Measurements from ENCODE around the gene FRS3. TPM values are rescaled to one million over a fixed set of nuclear protein-coding genes. Genes with fewer than 3 reads are reported as not detected.

Gene FRS3
- total and polyA plus RNA-seq, 4 donors, result 7.8 to 40.8 (median 22.9) TPM

DNA sequence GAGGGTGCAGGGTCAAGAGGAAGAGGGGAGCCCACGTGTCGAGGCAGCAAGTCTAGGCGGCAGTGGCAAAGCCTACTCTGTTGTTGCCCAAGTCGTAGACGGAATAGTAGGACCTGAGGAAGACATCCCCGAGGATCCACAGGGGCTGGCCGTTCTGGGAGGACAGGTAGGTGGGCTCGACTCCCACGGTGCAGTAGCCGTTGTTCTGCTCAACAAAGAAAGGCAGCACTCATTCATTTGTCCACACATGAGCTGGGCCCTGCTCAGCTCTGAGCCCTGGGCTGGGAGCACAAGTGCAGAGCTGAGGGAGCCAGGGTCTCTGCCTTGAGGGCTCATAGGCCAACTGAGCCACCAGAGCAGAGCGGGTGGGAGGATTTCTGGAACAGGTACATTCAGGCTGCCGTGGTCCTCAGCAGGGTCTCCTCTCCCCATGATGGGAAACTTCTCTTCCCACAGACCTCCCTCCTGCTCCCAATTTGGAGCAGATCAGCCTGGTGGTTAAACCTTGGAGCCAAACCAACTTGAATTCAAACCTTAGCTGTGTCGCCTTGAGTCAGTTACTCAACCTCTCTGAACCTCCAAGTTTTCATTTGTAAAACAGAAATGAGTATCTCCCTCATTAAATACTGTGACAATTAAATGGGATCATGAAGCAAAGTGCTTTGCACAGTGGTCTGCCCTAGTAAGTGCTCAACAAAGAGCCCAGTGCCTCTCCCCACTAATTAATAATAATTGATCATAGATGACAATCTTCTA, 42.7 kb downstream of the FRS3 start:
- Histone ChIP-seq H3K4me3 (ENCODE audit: low read depth, low read length) (no peak overlapping the region), H3K36me3 (ENCODE audit: control insufficient read depth, insufficient read depth, low read length) (no peaks in the 10 kb centered on the region), H3K4me1 (ENCODE audit: control insufficient read depth, insufficient read depth, low read length) (peaks cover 30% of the 10 kb centered on the region), H3K27me3 (ENCODE audit: control insufficient read depth, insufficient read depth, low read length) (peaks cover 3% of the 10 kb centered on the region), H3K9me3 (ENCODE audit: control insufficient read depth, insufficient read depth, low read length) (no peaks in the 10 kb centered on the region), H3K27ac (ENCODE audit: low read depth, low read length) (no peak overlapping the region)
- WGBS (ENCODE audit: insufficient coverage), result 84% methylated on average over 12 of the region's 13 CpGs
- no peak for DNase-seq (ENCODE audit: low read depth in 4 of 6, low spot score in 6 of 6)

DNA sequence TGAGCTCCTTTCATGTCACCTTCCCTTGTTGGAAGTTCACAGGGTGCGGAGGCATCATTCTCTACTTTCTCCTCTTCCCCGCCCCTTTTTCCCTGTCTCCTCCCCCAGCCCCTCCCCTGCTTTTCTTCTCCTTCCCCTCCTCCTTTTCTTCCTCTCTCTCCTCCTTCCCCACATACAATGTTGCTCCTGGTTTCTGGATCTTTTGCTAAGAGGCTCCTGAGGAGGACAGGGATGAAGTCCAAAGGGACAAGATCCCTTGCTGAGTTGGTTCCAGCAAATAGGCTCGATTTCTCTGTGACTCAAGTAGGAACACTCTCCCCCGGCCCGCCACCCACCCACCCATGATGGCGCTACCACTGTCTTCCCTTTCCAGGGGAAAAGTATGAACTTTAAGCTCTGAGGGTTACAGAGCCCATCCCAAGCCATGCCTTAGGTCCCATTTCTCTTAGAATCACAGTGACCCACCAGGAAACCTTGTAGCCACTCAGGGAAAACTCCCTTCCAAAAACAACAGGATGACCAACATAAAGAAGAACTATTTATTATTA, 43.4 kb downstream of the FRS3 start:
- H3K4me3 ChIP-seq (ENCODE audit: low read depth, low read length), result no peak overlapping the region
- H3K4me1 ChIP-seq (ENCODE audit: control insufficient read depth, insufficient read depth, low read length), result peaks cover 35% of the 10 kb centered on the region
- 67% methylated on average over 3 of the region's 6 CpGs for WGBS (ENCODE audit: insufficient coverage)
- DNase-seq (ENCODE audit: low read depth in 4 of 6, low spot score in 6 of 6), result peak in 1 of 6 donors; percentile 17
- H3K36me3 ChIP-seq (ENCODE audit: control insufficient read depth, insufficient read depth, low read length), result no peaks in the 10 kb centered on the region
- peaks cover 3% of the 10 kb centered on the region for H3K27me3 ChIP-seq (ENCODE audit: control insufficient read depth, insufficient read depth, low read length)
- H3K27ac ChIP-seq (ENCODE audit: low read depth, low read length), result no peak overlapping the region
- no peaks in the 10 kb centered on the region for H3K9me3 ChIP-seq (ENCODE audit: control insufficient read depth, insufficient read depth, low read length)

DNA sequence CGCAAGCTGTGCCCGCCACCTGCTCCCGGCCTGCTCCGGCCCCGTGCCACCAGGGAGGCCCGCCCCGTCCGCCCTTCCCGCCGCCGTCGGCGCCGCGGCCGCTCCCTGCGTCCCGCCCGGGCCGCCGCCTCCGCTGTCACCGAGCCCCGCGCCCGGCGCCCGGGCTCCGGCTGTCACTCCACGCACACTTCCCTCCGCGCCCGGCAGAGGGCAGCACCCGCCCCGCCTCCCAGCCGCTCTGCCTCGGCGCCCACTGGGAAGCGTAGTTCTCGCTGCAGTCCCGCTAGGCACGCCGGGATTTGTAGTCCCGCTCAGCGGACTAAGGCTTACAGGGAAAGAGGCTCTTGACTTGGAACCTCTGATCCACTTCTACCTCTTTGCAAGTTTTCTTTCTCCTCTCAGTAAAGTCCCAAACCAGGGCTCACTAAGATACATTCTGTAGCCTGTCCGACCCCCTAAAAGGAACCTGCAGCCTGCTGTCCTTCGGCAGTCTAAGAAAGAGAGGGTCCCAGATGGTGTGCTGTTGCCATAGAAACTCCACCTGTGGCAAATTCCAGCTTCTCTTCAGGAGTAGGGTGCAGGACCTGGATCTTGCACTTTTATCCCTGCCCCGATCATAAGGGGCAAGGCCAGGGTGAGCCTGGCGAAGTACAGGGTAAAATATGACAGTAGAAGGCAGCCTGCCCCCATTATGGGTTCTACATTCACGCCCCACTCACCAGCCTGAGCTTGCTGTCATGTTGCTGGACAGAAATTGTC, 44.1 kb downstream of the FRS3 start, which contains the start of gene TFEB:
TSS of gene TFEB (minus strand) at position 182 of the 759 bp plus-strand sequence. CDS start 44,395 bp downstream, outside the sequence.
- Histone ChIP-seq H3K36me3 (ENCODE audit: control insufficient read depth, insufficient read depth, low read length) (no peaks in the 10 kb centered on the region), H3K27me3 (ENCODE audit: control insufficient read depth, insufficient read depth, low read length) (peaks cover 3% of the 10 kb centered on the region), H3K27ac (ENCODE audit: low read depth, low read length) (peak within 1 kb of the TSS; percentile 89), H3K4me3 (ENCODE audit: low read depth, low read length) (peak within 1 kb of the TSS; percentile 66), H3K9me3 (ENCODE audit: control insufficient read depth, insufficient read depth, low read length) (no peaks in the 10 kb centered on the region), H3K4me1 (ENCODE audit: control insufficient read depth, insufficient read depth, low read length) (peaks cover 35% of the 10 kb centered on the region)
- DNase-seq (ENCODE audit: low read depth in 4 of 6, low spot score in 6 of 6), result peak; percentile 76 to 98 (median 88)
- 5% methylated on average over 50 of the region's 50 CpGs for WGBS (ENCODE audit: insufficient coverage)

DNA sequence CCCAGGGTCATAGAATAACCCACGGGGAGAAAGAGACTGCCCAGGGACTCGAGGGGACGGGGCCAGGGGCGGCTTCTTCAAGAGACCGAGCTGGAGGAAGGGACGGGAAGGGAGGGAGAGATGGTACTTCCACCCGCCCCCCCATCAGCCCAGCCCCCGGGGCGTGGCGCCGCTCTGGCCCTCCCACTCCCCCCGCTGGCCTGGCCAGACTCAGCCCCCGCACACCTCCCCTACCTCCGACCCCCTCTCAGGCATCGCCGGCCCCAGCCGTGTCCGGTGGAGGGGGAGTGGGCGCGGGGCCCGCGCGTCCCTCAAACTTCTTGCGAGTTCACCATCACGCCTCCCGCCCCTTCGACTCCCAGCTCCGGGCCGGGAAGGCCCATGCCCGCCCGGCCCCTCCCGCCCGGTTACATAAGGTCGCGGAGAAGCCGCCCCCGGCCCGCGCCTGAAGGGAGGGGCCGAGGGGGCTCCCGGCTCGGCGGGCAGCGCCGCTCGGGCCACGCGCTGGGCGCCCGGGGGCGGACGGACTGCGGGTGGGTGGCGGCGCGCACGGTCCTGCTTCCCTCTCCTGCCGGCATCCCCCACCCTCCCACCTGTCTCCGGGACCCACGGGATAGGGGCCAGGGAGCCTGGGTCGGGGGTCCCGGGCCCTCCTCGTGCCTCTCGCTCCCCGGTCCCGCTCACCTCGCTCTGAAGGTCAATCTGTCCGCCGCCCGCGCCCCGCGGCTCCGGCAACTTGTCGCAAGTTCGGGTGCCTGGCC, 44.9 kb downstream of the FRS3 start:
- Histone ChIP-seq H3K27ac (ENCODE audit: low read depth, low read length) (peak overlapping the region; percentile 89), H3K4me1 (ENCODE audit: control insufficient read depth, insufficient read depth, low read length) (peaks cover 39% of the 10 kb centered on the region)

DNA sequence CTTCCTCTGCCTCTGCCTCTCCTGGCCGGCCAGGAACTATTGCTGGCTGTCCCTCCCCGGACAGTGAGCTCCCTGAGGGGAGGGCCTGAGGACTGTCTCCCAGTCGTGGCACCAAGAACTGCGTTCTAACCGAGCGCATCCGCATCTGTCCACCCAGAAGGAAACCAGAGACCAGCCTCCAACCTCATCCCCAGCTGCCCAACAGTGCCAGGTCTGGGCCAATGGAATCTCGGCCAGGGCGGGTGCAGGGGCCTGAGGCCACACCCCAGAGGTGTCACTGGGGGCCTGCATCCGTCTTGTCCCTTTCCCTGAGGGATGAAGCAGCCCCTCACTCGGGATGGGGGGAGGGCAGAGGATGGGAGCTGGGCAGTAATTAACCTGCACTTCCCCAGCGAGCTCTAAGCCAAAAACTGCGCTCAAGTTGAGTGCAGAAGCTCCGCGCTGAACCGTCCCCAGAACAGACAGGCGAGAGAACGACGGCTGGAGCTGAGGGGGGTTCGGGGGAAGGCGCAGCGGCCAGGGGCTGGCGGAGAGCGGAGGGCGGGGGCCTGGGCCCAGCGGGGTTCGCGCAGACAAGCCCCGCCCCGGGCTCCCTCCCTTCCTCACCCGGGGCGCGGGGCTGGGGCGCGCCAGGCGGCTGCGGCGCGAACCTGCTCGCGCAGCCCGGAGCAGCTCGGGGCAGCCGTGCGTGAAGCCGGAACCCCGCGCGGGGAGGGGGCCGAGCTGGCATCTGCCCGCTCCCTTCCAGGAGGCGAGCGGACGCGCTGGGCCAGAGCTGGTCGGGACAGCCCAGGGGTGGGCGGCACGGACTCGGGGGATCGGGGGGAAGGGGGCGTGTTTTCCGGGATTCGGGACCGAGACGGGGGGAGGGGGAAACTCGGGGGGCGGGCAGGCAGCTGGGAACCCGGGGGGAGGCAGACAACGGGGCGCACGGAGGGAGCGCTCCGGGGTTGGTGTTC, 45.7 kb downstream of the FRS3 start:
- Histone ChIP-seq H3K4me1 (ENCODE audit: control insufficient read depth, insufficient read depth, low read length) (peaks cover 40% of the 10 kb centered on the region), H3K27ac (ENCODE audit: low read depth, low read length) (peak overlapping the region; percentile 89)
- under 1% methylated on average over 73 of the region's 73 CpGs for WGBS (ENCODE audit: insufficient coverage)

More for the DNA sequence above, 44.9 kb downstream of the FRS3 start:
- no peaks in the 10 kb centered on the region for H3K36me3 ChIP-seq (ENCODE audit: control insufficient read depth, insufficient read depth, low read length)
- peaks cover 3% of the 10 kb centered on the region for H3K27me3 ChIP-seq (ENCODE audit: control insufficient read depth, insufficient read depth, low read length)
- under 1% methylated on average over 61 of the region's 76 CpGs for WGBS (ENCODE audit: insufficient coverage)
- no peaks in the 10 kb centered on the region for H3K9me3 ChIP-seq (ENCODE audit: control insufficient read depth, insufficient read depth, low read length)
- H3K4me3 ChIP-seq (ENCODE audit: low read depth, low read length), result peak overlapping the region; percentile 66
- DNase-seq (ENCODE audit: low read depth in 4 of 6, low spot score in 6 of 6), result peak; percentile 19 to 91 (median 50)

DNA sequence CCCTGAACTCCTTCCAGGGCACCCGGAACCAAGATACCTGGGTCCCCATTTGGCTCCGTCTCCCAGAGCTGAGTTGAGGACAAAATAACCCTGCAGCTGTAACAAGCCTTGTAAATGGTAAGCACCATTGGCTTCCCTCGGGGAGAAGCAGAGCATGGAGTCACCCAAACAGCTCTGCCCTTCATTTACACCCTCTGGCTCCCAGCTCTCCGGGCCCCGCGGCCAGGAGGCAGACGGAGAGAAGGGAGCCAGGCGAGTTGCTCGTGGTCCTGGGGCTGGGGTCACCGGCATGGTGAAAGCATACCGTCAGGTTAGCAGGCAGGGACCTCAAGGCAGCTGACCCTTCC, 46.4 kb downstream of the FRS3 start:
- no peak for DNase-seq (ENCODE audit: low read depth in 4 of 6, low spot score in 6 of 6)
- WGBS (ENCODE audit: insufficient coverage), result 27% methylated on average over 11 of the region's 11 CpGs
- Histone ChIP-seq H3K27me3 (ENCODE audit: control insufficient read depth, insufficient read depth, low read length) (peaks cover 3% of the 10 kb centered on the region), H3K36me3 (ENCODE audit: control insufficient read depth, insufficient read depth, low read length) (peaks cover 3% of the 10 kb centered on the region), H3K4me3 (ENCODE audit: low read depth, low read length) (peak overlapping the region; percentile 59), H3K9me3 (ENCODE audit: control insufficient read depth, insufficient read depth, low read length) (no peaks in the 10 kb centered on the region), H3K27ac (ENCODE audit: low read depth, low read length) (peak overlapping the region; percentile 80), H3K4me1 (ENCODE audit: control insufficient read depth, insufficient read depth, low read length) (peaks cover 47% of the 10 kb centered on the region)

More for the DNA sequence above, 45.7 kb downstream of the FRS3 start:
- Histone ChIP-seq H3K27me3 (ENCODE audit: control insufficient read depth, insufficient read depth, low read length) (peaks cover 3% of the 10 kb centered on the region), H3K9me3 (ENCODE audit: control insufficient read depth, insufficient read depth, low read length) (no peaks in the 10 kb centered on the region), H3K36me3 (ENCODE audit: control insufficient read depth, insufficient read depth, low read length) (no peaks in the 10 kb centered on the region), H3K4me3 (ENCODE audit: low read depth, low read length) (peak overlapping the region; percentile 66)
- DNase-seq (ENCODE audit: low read depth in 4 of 6, low spot score in 6 of 6), result peak; percentile 22 to 88 (median 44)

DNA sequence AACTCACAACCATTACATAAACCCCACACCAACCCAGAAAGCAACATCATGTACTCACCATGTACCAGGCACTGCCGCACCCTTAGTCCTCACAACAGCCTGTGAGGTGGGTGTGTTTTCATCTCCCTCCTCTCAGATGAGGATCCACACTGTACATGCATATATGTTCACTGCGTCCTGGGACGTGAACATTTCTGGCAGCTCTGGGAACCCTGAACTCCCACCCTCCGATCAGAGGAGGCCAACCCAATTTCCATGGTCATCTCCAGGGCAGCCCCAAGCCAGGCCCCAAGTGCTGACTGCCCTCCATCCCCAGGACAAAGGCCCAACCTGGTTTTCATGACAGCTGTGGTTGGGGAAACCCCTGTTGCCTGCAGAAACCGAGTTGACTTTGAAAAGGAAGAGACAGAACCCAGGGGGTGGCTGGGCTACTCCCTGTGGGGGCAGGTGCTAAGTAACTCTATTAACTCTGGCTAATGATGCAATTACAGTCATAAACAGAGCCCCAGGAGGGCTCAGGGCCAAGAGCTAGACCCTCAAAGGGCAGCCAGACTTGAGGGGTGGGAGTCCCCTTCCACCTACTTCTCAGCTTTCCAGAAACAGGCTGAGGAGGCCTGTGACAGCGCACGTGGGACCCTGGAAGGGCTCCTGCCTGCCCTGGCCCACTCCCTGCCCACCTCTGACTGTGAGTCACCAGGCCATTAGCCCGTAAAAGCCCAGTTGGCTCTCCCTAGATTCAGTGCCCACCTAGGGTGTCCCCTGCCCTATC, 46.9 kb downstream of the FRS3 start:
- peak overlapping the region; percentile 59 for H3K4me3 ChIP-seq (ENCODE audit: low read depth, low read length)
- peak overlapping the region; percentile 80 for H3K27ac ChIP-seq (ENCODE audit: low read depth, low read length)
- DNase-seq (ENCODE audit: low read depth in 4 of 6, low spot score in 6 of 6), result no peak
- peaks cover 51% of the 10 kb centered on the region for H3K4me1 ChIP-seq (ENCODE audit: control insufficient read depth, insufficient read depth, low read length)
- peaks cover 5% of the 10 kb centered on the region for H3K36me3 ChIP-seq (ENCODE audit: control insufficient read depth, insufficient read depth, low read length)
- H3K9me3 ChIP-seq (ENCODE audit: control insufficient read depth, insufficient read depth, low read length), result no peaks in the 10 kb centered on the region
- peaks cover 3% of the 10 kb centered on the region for H3K27me3 ChIP-seq (ENCODE audit: control insufficient read depth, insufficient read depth, low read length)
- WGBS (ENCODE audit: insufficient coverage), result 59% methylated on average over 8 of the region's 8 CpGs

DNA sequence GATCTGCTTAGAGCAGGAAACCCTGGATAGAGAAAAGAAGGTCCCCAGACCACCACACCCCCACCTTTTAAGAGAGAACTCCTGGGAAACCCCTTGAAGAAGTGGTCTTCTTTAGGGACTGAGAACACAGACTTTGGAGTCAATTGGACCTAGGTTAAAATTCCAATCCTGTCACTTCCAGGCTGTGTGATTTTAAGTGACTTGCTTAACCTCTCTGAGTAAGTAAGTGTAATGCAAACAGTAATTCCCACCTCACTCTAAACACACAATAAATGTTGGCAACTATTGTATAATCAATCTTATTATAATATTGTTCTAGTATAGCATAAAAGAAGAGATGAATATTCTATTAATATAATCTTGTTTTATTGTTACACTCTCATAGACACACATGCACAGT, 47.6 kb downstream of the FRS3 start:
- no peaks in the 10 kb centered on the region for H3K9me3 ChIP-seq (ENCODE audit: control insufficient read depth, insufficient read depth, low read length)
- H3K27me3 ChIP-seq (ENCODE audit: control insufficient read depth, insufficient read depth, low read length), result peaks cover 3% of the 10 kb centered on the region
- H3K4me1 ChIP-seq (ENCODE audit: control insufficient read depth, insufficient read depth, low read length), result peaks cover 51% of the 10 kb centered on the region
- H3K36me3 ChIP-seq (ENCODE audit: control insufficient read depth, insufficient read depth, low read length), result peaks cover 7% of the 10 kb centered on the region
- H3K27ac ChIP-seq (ENCODE audit: low read depth, low read length), result peak overlapping the region; percentile 80
- DNase-seq (ENCODE audit: low read depth in 4 of 6, low spot score in 6 of 6), result no peak
- no peak overlapping the region for H3K4me3 ChIP-seq (ENCODE audit: low read depth, low read length)

Data from spinal cord (tissue), 10 donors.